H9 (cell line): ENCODE data around the gene GAK. TPM values are rescaled to one million over a fixed set of nuclear protein-coding genes. Genes with fewer than 3 reads are reported as not detected.

Experiments
- DNase-seq: peaks from one replicate; pipeline ENCODE4 v3.0.0-alpha.2; 2017
- H2AFZ ChIP-seq: one replicate; pipeline ENCODE4 v1.6.1; 2013; ENCODE audit warnings: mild to moderate bottlenecking, low read length, control low read depth, moderate library complexity
- H2AK5ac ChIP-seq: 2 replicates; pipeline ENCODE4 v1.6.1; 2013; ENCODE audit warnings: low read length, control low read depth, mixed read lengths; ENCODE audit not compliant: insufficient read length
- H2BK120ac ChIP-seq: one replicate; pipeline ENCODE4 v1.6.1; 2013; ENCODE audit warnings: low read depth, mild to moderate bottlenecking, low read length, control low read depth, inconsistent platforms; ENCODE audit not compliant: poor library complexity, severe bottlenecking
- H2BK12ac ChIP-seq: 2 replicates; pipeline ENCODE4 v1.6.1; 2013; ENCODE audit warnings: low read length, control low read depth, mixed read lengths, low read depth; ENCODE audit not compliant: insufficient read length
- H2BK15ac ChIP-seq: 2 replicates; pipeline ENCODE4 v1.6.1; 2013; ENCODE audit warnings: low read depth, low read length, control low read depth
- H2BK20ac ChIP-seq: one replicate; pipeline ENCODE4 v1.6.1; 2013; ENCODE audit warnings: low read depth, mild to moderate bottlenecking, low read length, control low read depth, inconsistent platforms; ENCODE audit not compliant: poor library complexity, severe bottlenecking
- H2BK5ac ChIP-seq: 2 replicates; pipeline ENCODE4 v1.6.1; 2013; ENCODE audit warnings: low read length, control low read depth, mixed read lengths; ENCODE audit not compliant: insufficient read length
- H3K14ac ChIP-seq: 2 replicates; pipeline ENCODE4 v1.6.1; 2013; ENCODE audit warnings: low read length, control low read depth; ENCODE audit not compliant: insufficient read depth
- H3K18ac ChIP-seq: 2 replicates; pipeline ENCODE4 v1.6.1; 2013; ENCODE audit warnings: low read depth, mild to moderate bottlenecking, mixed read lengths, low read length, control low read depth; ENCODE audit not compliant: insufficient read length
- H3K23ac ChIP-seq: 2 replicates; pipeline ENCODE4 v1.6.1; 2013; ENCODE audit warnings: low read length, control low read depth, mixed read lengths, low read depth; ENCODE audit not compliant: insufficient read length
- H3K23me2 ChIP-seq: 2 replicates; pipeline ENCODE4 v1.6.1; 2013; ENCODE audit warnings: low read depth, mild to moderate bottlenecking, mixed read lengths, low read length, control low read depth; ENCODE audit not compliant: insufficient read length, poor library complexity, severe bottlenecking
- H3K27ac ChIP-seq: 2 replicates; pipeline ENCODE4 v1.5.1; 2013; ENCODE audit warnings: low read length, control low read depth, mixed read lengths, low read depth; ENCODE audit not compliant: insufficient read length
- H3K27me3 ChIP-seq: 2 replicates; pipeline ENCODE4 v1.6.1; 2013; ENCODE audit warnings: low read length, control low read depth, inconsistent platforms; ENCODE audit not compliant: insufficient read depth
- H3K4ac ChIP-seq: 2 replicates; pipeline ENCODE4 v1.6.1; 2013; ENCODE audit warnings: low read depth, mild to moderate bottlenecking, control low read depth, inconsistent platforms, low read length, moderate library complexity
- H3K4me1 ChIP-seq: 2 replicates; pipeline ENCODE4 v1.6.1; 2013; ENCODE audit warnings: low read length, control low read depth, inconsistent platforms; ENCODE audit not compliant: insufficient read depth
- H3K4me2 ChIP-seq: 2 replicates; pipeline ENCODE4 v1.6.1; 2013; ENCODE audit warnings: low read length, control low read depth, mixed read lengths; ENCODE audit not compliant: insufficient read length, insufficient read depth
- H3K56ac ChIP-seq: 2 replicates; pipeline ENCODE4 v1.6.1; 2013; ENCODE audit warnings: low read depth, mild to moderate bottlenecking, mixed read lengths, low read length, control low read depth; ENCODE audit not compliant: insufficient read length
- H3K79me1 ChIP-seq: 2 replicates; pipeline ENCODE4 v1.6.1; 2013; ENCODE audit warnings: low read depth, mild to moderate bottlenecking, moderate library complexity, low read length, control low read depth, inconsistent platforms; ENCODE audit not compliant: insufficient read depth, poor library complexity, severe bottlenecking
- H3K79me2 ChIP-seq: 2 replicates; pipeline ENCODE4 v1.6.1; 2013; ENCODE audit warnings: low read length, control low read depth, inconsistent platforms; ENCODE audit not compliant: insufficient read depth
- H3K9ac ChIP-seq: 2 replicates; pipeline ENCODE4 v1.6.1; 2013; ENCODE audit warnings: low read length, control low read depth, mixed read lengths; ENCODE audit not compliant: insufficient read length; ENCODE audit errors: extremely low read depth
- H3K9me3 ChIP-seq: one replicate; pipeline ENCODE4 v1.6.1; 2013; ENCODE audit warnings: low read depth, low read length, inconsistent platforms; ENCODE audit not compliant: control insufficient read depth
- H3T11ph ChIP-seq: one replicate; pipeline ENCODE4 v1.6.1; 2013; ENCODE audit warnings: mild to moderate bottlenecking, low read length, control low read depth, inconsistent platforms
- H4K20me1 ChIP-seq: one replicate; pipeline ENCODE4 v1.6.1; 2013; ENCODE audit not compliant: control insufficient read depth, insufficient read length, insufficient read depth
- H4K5ac ChIP-seq: 2 replicates; pipeline ENCODE4 v1.6.1; 2013; ENCODE audit warnings: low read depth, mild to moderate bottlenecking, mixed read lengths, low read length, control low read depth; ENCODE audit not compliant: insufficient read length
- H4K8ac ChIP-seq: replicated peaks from 2 replicates; pipeline ENCODE4 v1.6.1; 2013; ENCODE audit warnings: low read length, control low read depth, mixed read lengths, low read depth; ENCODE audit not compliant: insufficient read length
- H4K91ac ChIP-seq: 2 replicates; pipeline ENCODE4 v1.6.1; 2013; ENCODE audit warnings: low read depth, mild to moderate bottlenecking, moderate library complexity, mixed read lengths, low read length, control low read depth; ENCODE audit not compliant: insufficient read length
- H3K27ac Mint-ChIP-seq, 3 experiments: 2 replicates in 2 of 3; 3 replicates in 1 of 3; pipeline ENCODE4 v1.8.0; 2020 to 2021; ENCODE audit warnings: mixed read lengths in 3 of 3, mild to moderate bottlenecking in 1 of 3, moderate library complexity in 1 of 3
- H3K27me3 Mint-ChIP-seq: 2 replicates; pipeline ENCODE4 v1.8.0; 2021; ENCODE audit warnings: low read depth, mild to moderate bottlenecking, moderate library complexity, mixed read lengths
- H3K36me3 Mint-ChIP-seq, 3 experiments: 2 replicates in 2 of 3; 3 replicates in 1 of 3; pipeline ENCODE4 v1.8.0; 2020 to 2021; ENCODE audit warnings: low read depth in 3 of 3, mixed read lengths in 3 of 3; ENCODE audit not compliant: insufficient read depth in 1 of 3
- H3K4me1 Mint-ChIP-seq, 2 experiments: 2 replicates each; pipeline ENCODE4 v1.8.0; 2020; ENCODE audit warnings: mixed read lengths in 2 of 2
- H3K4me3 Mint-ChIP-seq, 2 experiments: 2 replicates in 1 of 2; 3 replicates in 1 of 2; pipeline ENCODE4 v1.8.0; 2020 to 2021; ENCODE audit warnings: mild to moderate bottlenecking in 2 of 2, mixed read lengths in 2 of 2, moderate library complexity in 1 of 2
- H3K9me3 Mint-ChIP-seq, 2 experiments: 2 replicates in 1 of 2; 3 replicates in 1 of 2; pipeline ENCODE4 v1.8.0; 2020; ENCODE audit warnings: mild to moderate bottlenecking in 2 of 2, mixed read lengths in 2 of 2, moderate library complexity in 1 of 2
- CTCF ChIP-seq: fragments of 200-600 bp; sonication (generic); conservative IDR thresholded peaks from 3 replicates; pipeline ENCODE4 v1.8.0; 2021; ENCODE audit warnings: antibody characterized with exemption, mild to moderate bottlenecking
- WGBS: extraction: QIAGEN DNeasy Blood & Tissue Kit; methylation state at CpG from one replicate; pipeline ENCODE4 v1.1.7; 2013; ENCODE audit warnings: missing lambda C conversion rate, low lambda C conversion rate, mixed read lengths; ENCODE audit not compliant: insufficient read length; ENCODE audit errors: extremely low coverage; 5-methylcytosine and 5-hydroxymethylcytosine counted together
- total RNA-seq: library from RNA; stranded (reverse); gene quantifications from 2 replicates; pipeline ENCODE4 v1.2.1, GENCODE V29; 2021

The GAK gene
- total RNA-seq, 1 experiment from 2014 or later = 80.7 TPM

- Histone ChIP-seq H2AK5ac (no peak overlapping the region), H2BK120ac (no peak overlapping the region), H3K27ac (no peak overlapping the region), H2BK5ac (no peak overlapping the region), H3K4me1 (no peaks in the 10 kb centered on the region), H3K14ac (no peak overlapping the region), H2BK12ac (no peak overlapping the region), H2BK20ac (no peak overlapping the region), H3K9ac (no peak overlapping the region), H3K9me3 (no peaks in the 10 kb centered on the region), H3K56ac (no peak overlapping the region), H3K4me2 (no peak overlapping the region), H4K91ac (no peak overlapping the region), H3K79me1 (peaks cover 9% of the 10 kb centered on the region), H4K8ac (no peak overlapping the region), H3K79me2 (peaks cover 13% of the 10 kb centered on the region; the same call in 1 of the 2 replicates), H3K27me3 (no peaks in the 10 kb centered on the region), H2BK15ac (no peak overlapping the region), H3T11ph (no peak overlapping the region), H2AFZ (no peak overlapping the region), H3K23me2 (no peaks in the 10 kb centered on the region), H4K20me1 (no peaks in the 10 kb centered on the region), H4K5ac (no peak overlapping the region), H3K4ac (no peak overlapping the region), H3K18ac (no peak overlapping the region), H3K23ac (no peak overlapping the region)
- Mint-ChIP-seq H3K27ac (peak overlapping the region in 1 of 3 experiments; percentile 0; a peak in 2 of 7 replicates), H3K9me3 (no peaks in the 10 kb centered on the region), H3K27me3 (no peaks in the 10 kb centered on the region; the same call in 1 of the 2 replicates), H3K36me3 (peaks cover 2 to 19% (median 17%) of the 10 kb centered on the region in 3 experiments; a peak in 5 of 7 replicates), H3K4me3 (no peak overlapping the region), H3K4me1 (peaks cover 6 to 7% of the 10 kb centered on the region in 2 experiments)
- DNase-seq = no peak
- WGBS = no CpG with 5 or more reads among the region's 8 CpGs
- TF ChIP-seq CTCF = no peak
Observed at GRCh38 chr4:915595-915994, 16.5 kb downstream of the GAK start.
